Activated CD8-positive, alpha-beta memory T cell treated with anti-CD3 and anti-CD28 coated beads for 4 hours (primary cell): ENCODE results near the gene UTF1.

Experiments used
- DNase-seq, 2 donors: peaks; one replicate each; pipeline ENCODE4 v3.0.0-alpha.2; 2020; ENCODE audit warnings: low read depth in 2 of 2

UTF1 gene

GRCh38 chr10:133230044-133230361, at the start of gene UTF1:
TSS of gene UTF1 (plus strand) at chr10:133230217. CDS start at chr10:133230289, 72 bp downstream.
- DNase-seq, result no peak

- DNase-seq, result no peak
Measured at GRCh38 chr10:133180965-133181639, 48.9 kb upstream of the UTF1 start.

- DNase-seq, result no peak
Measured at GRCh38 chr10:133182190-133182589, 47.8 kb upstream of the UTF1 start.

- DNase-seq, result no peak
Measured at GRCh38 chr10:133182791-133183645, 47.0 kb upstream of the UTF1 start.

- DNase-seq, result no peak
Measured at GRCh38 chr10:133183646-133184378, 46.2 kb upstream of the UTF1 start.

- DNase-seq, result no peak
Measured at GRCh38 chr10:133184591-133185244, 45.3 kb upstream of the UTF1 start.

GRCh38 chr10:133185421-133185820, 44.6 kb upstream of the UTF1 start:
- no peak for DNase-seq

- no peak for DNase-seq
Measured at GRCh38 chr10:133185916-133186315, 44.1 kb upstream of the UTF1 start.

GRCh38 chr10:133186416-133187090, 43.5 kb upstream of the UTF1 start:
- no peak for DNase-seq

GRCh38 chr10:133187091-133187905, 42.7 kb upstream of the UTF1 start:
- no peak for DNase-seq

- DNase-seq, result no peak
Measured at GRCh38 chr10:133187906-133188681, 41.9 kb upstream of the UTF1 start.

- DNase-seq, result no peak
Measured at GRCh38 chr10:133189256-133189655, 40.8 kb upstream of the UTF1 start.

- DNase-seq, result no peak
Measured at GRCh38 chr10:133189726-133190125, 40.3 kb upstream of the UTF1 start.

- no peak for DNase-seq
Measured at GRCh38 chr10:133190225-133190624, 39.8 kb upstream of the UTF1 start.

GRCh38 chr10:133191651-133192050, 38.4 kb upstream of the UTF1 start:
- no peak for DNase-seq

GRCh38 chr10:133194151-133194550, 35.9 kb upstream of the UTF1 start:
- DNase-seq, result no peak

GRCh38 chr10:133195096-133195495, 34.9 kb upstream of the UTF1 start:
- DNase-seq, result no peak

- no peak for DNase-seq
Measured at GRCh38 chr10:133195611-133196010, 34.4 kb upstream of the UTF1 start.

- DNase-seq, result no peak
Measured at GRCh38 chr10:133196221-133196915, 33.6 kb upstream of the UTF1 start.
